Mammary epithelial cell (primary cell): ENCODE results near the gene TMEM245.

Experiments
- EZH2 ChIP-seq: IDR thresholded peaks from 2 replicates; pipeline ENCODE4 v1.6.1; 2012; ENCODE audit warnings: low read length, inconsistent platforms, borderline replicate concordance
- TF ChIP-seq, protein P1 (sequence below), 2 donors: IDR thresholded peaks in 1 of 2; conservative IDR thresholded peaks in 1 of 2; 2 replicates each; pipeline ENCODE4 v1.5.1; 2011 to 2012; ENCODE audit warnings: inconsistent platforms in 2 of 2, low read length in 2 of 2, mild to moderate bottlenecking in 2 of 2, control low read depth in 1 of 2, low read depth in 1 of 2; ENCODE audit not compliant: insufficient read depth in 1 of 2; ENCODE audit errors: extremely low read depth in 1 of 2

DNA sequence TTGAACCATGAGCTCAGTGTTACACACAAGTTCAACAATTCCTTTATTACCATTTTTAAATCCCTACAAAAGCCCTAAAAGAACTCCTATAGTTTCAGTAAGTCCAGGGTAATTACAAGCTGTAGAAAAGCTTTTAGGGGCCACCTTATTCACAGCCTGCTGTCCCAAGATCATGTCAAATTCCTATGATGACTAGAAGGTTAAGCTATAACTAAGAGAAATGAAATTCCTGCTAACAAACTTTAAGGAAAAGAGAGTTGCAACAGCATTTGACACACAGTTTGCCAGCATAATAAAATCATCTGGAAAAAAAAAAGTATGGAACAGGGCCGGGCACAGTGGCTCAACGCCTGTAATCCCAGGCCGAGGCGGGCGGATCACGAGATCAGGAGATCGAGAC, 31.5 kb downstream of the TMEM245 start:
- TF ChIP-seq, protein P1, sequence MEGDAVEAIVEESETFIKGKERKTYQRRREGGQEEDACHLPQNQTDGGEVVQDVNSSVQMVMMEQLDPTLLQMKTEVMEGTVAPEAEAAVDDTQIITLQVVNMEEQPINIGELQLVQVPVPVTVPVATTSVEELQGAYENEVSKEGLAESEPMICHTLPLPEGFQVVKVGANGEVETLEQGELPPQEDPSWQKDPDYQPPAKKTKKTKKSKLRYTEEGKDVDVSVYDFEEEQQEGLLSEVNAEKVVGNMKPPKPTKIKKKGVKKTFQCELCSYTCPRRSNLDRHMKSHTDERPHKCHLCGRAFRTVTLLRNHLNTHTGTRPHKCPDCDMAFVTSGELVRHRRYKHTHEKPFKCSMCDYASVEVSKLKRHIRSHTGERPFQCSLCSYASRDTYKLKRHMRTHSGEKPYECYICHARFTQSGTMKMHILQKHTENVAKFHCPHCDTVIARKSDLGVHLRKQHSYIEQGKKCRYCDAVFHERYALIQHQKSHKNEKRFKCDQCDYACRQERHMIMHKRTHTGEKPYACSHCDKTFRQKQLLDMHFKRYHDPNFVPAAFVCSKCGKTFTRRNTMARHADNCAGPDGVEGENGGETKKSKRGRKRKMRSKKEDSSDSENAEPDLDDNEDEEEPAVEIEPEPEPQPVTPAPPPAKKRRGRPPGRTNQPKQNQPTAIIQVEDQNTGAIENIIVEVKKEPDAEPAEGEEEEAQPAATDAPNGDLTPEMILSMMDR (conservative IDR thresholded peaks at IDR 0.05 in 1 of 2, IDR thresholded peaks at IDR 0.05 in 1 of 2; ENCODE audit: extremely low read depth in 1 of 2, insufficient read depth in 1 of 2, low read depth in 1 of 2, low read length in 2 of 2) = no peak
- no peak for TF ChIP-seq EZH2
